ENCODE results near the gene AVEN.

DNA sequence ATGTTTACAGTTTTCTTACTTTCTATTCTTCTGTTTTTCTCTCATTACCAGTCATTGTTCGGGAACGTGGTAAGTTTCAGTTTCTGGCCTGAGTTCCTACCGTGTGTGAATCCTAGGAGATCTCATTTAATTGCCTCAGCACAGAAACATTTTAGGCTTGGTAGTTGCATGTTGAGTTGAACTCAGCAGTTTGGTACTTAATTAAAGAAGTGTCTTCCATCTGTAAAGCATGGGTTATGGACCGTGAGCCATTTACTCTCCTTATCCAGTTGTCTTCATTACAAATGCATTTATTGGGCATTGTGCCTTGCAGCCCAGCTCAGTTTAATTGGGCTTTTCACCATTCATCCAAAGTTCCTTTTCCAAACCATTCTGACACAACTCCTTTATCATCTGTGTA, 212.8 kb downstream of the AVEN start:
- no peak for TF ChIP-seq EZH2 (IDR thresholded peaks at IDR 0.05; ENCODE audit: borderline replicate concordance, low read length)
- TF ChIP-seq, protein P1, sequence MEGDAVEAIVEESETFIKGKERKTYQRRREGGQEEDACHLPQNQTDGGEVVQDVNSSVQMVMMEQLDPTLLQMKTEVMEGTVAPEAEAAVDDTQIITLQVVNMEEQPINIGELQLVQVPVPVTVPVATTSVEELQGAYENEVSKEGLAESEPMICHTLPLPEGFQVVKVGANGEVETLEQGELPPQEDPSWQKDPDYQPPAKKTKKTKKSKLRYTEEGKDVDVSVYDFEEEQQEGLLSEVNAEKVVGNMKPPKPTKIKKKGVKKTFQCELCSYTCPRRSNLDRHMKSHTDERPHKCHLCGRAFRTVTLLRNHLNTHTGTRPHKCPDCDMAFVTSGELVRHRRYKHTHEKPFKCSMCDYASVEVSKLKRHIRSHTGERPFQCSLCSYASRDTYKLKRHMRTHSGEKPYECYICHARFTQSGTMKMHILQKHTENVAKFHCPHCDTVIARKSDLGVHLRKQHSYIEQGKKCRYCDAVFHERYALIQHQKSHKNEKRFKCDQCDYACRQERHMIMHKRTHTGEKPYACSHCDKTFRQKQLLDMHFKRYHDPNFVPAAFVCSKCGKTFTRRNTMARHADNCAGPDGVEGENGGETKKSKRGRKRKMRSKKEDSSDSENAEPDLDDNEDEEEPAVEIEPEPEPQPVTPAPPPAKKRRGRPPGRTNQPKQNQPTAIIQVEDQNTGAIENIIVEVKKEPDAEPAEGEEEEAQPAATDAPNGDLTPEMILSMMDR (IDR thresholded peaks at IDR 0.05; ENCODE audit: low read length), result no peak

All from OCI-LY1 (cell line).